B cell (primary cell): ENCODE results near the gene PITPNM3. TPM values are rescaled to one million over a fixed set of nuclear protein-coding genes. Genes with fewer than 3 reads are reported as not detected.

Source experiments
- ATAC-seq: fragments of 200-7000 bp; cut with Tn5 transposase; one replicate; pipeline ENCODE4 v1.10.0; 2021; ENCODE audit warnings: low read depth, mild to moderate bottlenecking, moderate number of reproducible peaks, moderate library complexity
- CTCF ChIA-PET: fragments of 350-600 bp; sonication (Branson Sonifier 250); formaldehyde crosslinking; loops from one replicate; lab custom pipeline; 2021; ENCODE audit warnings: antibody characterized with exemption, inconsistent platforms; lab: Charles Lee
- POLR2A ChIA-PET: fragments of 350-600 bp; sonication (Branson Sonifier 250); formaldehyde crosslinking; loops from one replicate; lab custom pipeline; 2021; ENCODE audit warnings: antibody characterized with exemption; lab: Charles Lee
- DNase-seq: peaks from one replicate; pipeline ENCODE4 v3.0.0; 2013
- H2AFZ ChIP-seq: 2 replicates; pipeline ENCODE4 v1.6.1; 2012; ENCODE audit warnings: mild to moderate bottlenecking, low read depth, low read length; ENCODE audit not compliant: insufficient read depth, poor library complexity, severe bottlenecking
- H3K27ac ChIP-seq, 2 donors: 1 replicate in 1 of 2; 2 replicates in 1 of 2; pipeline ENCODE4 v1.5.1; 2012 to 2013; ENCODE audit warnings: low read length in 2 of 2, mild to moderate bottlenecking in 2 of 2, moderate library complexity in 1 of 2
- H3K27me3 ChIP-seq, 4 experiments: fragments of 200-600 bp in 1 of 4; sonication (generic) in 1 of 4; replicated peaks in 1 of 4; 1 replicate in 2 of 4; 2 replicates in 2 of 4; pipeline versions ENCODE4 v1.6.1 to v1.7.0; 2013 to 2016; ENCODE audit warnings: low read length in 3 of 4, mild to moderate bottlenecking in 2 of 4, mixed read lengths in 1 of 4, moderate library complexity in 1 of 4; ENCODE audit not compliant: insufficient read depth in 4 of 4, control insufficient read depth in 3 of 4; ENCODE audit errors: control extremely low read depth in 1 of 4
- H3K36me3 ChIP-seq, 2 experiments: replicated peaks in 1 of 2; 1 replicate in 1 of 2; 2 replicates in 1 of 2; pipeline versions ENCODE4 v1.6.1 to v1.7.1; 2013; ENCODE audit warnings: low read length in 1 of 2; ENCODE audit not compliant: insufficient read depth in 2 of 2, control insufficient read depth in 1 of 2; ENCODE audit errors: control extremely low read depth in 1 of 2, extremely low read depth in 1 of 2
- H3K4me1 ChIP-seq, 2 donors: fragments of 200-600 bp in 1 of 2; sonication (generic) in 1 of 2; 1 replicate in 1 of 2; 2 replicates in 1 of 2; pipeline versions ENCODE4 v1.5.1 to v1.6.1; 2013 to 2017; ENCODE audit warnings: low read length in 2 of 2; ENCODE audit not compliant: control insufficient read depth in 2 of 2, insufficient read depth in 2 of 2
- H3K4me2 ChIP-seq: replicated peaks from 2 replicates; pipeline ENCODE3; 2012; ENCODE audit warnings: mild to moderate bottlenecking, low read depth, low read length; ENCODE audit not compliant: poor library complexity, severe bottlenecking
- H3K4me3 ChIP-seq, 5 experiments: fragments of 200-600 bp in 1 of 5; sonication (generic) in 1 of 5; 1 replicate in 3 of 5; 2 replicates in 2 of 5; pipeline versions ENCODE4 v1.5.1 to v1.7.0; 2011 to 2016; ENCODE audit warnings: low read length in 4 of 5, mild to moderate bottlenecking in 4 of 5, low read depth in 2 of 5, control low read depth in 1 of 5, moderate library complexity in 1 of 5; ENCODE audit not compliant: insufficient read depth in 1 of 5; ENCODE audit errors: control extremely low read depth in 1 of 5, extremely low read depth in 1 of 5
- H3K79me2 ChIP-seq: fragments of 200-600 bp; sonication (generic); one replicate; pipeline ENCODE4 v1.6.0; 2016; ENCODE audit warnings: low read length; ENCODE audit not compliant: control insufficient read depth, insufficient read depth
- H3K9ac ChIP-seq: fragments of 200-600 bp; sonication (generic); 2 replicates; pipeline ENCODE4 v1.6.1; 2017; ENCODE audit warnings: mild to moderate bottlenecking, low read length, moderate library complexity
- H3K9me3 ChIP-seq, 3 donors: one replicate each; pipeline versions ENCODE4 v1.6.1 to v1.7.1; 2013; ENCODE audit warnings: low read length in 2 of 3; ENCODE audit not compliant: control insufficient read depth in 2 of 3, insufficient read depth in 1 of 3; ENCODE audit errors: control extremely low read depth in 1 of 3
- H4K20me1 ChIP-seq: 2 replicates; pipeline ENCODE4 v1.6.0; 2012; ENCODE audit warnings: mild to moderate bottlenecking, low read length; ENCODE audit not compliant: insufficient read depth, control insufficient read depth, poor library complexity, severe bottlenecking
- H3K27ac Mint-ChIP-seq: one replicate; pipeline ENCODE4 v1.8.0; 2021; ENCODE audit warnings: mixed read lengths
- H3K27me3 Mint-ChIP-seq: one replicate; pipeline ENCODE4 v1.8.0; 2021; ENCODE audit warnings: mixed read lengths
- H3K4me1 Mint-ChIP-seq: one replicate; pipeline ENCODE4 v1.8.0; 2021; ENCODE audit warnings: mixed read lengths
- H3K4me3 Mint-ChIP-seq: one replicate; pipeline ENCODE4 v1.8.0; 2021; ENCODE audit warnings: mixed read lengths
- H3K9me3 Mint-ChIP-seq: one replicate; pipeline ENCODE4 v1.8.0; 2022; ENCODE audit warnings: mixed read lengths; ENCODE audit not compliant: insufficient read depth
- CTCF ChIP-seq: fragments of 200-600 bp; IDR thresholded peaks from one replicate; pipeline ENCODE4 v1.8.0; 2022; ENCODE audit warnings: antibody characterized with exemption, mild to moderate bottlenecking
- EZH2 ChIP-seq: IDR thresholded peaks from 2 replicates; pipeline ENCODE4 v1.6.1; 2012; ENCODE audit warnings: borderline replicate concordance, low read depth, mild to moderate bottlenecking, moderate library complexity, low read length; ENCODE audit not compliant: insufficient read depth, poor library complexity, severe bottlenecking
- WGBS: methylation state at CpG from one replicate; pipeline ENCODE4 v1.1.5; 2013; ENCODE audit warnings: missing lambda C conversion rate; ENCODE audit not compliant: insufficient coverage; 5-methylcytosine and 5-hydroxymethylcytosine counted together
- intact Hi-C: fragments of 100-400 bp; cut with micrococcal nuclease; formaldehyde crosslinking; loops from one replicate; pipeline ENCODE4 v1.10.0; 2022
- polyA plus RNA-seq: library from polyadenylated mRNA; depleted of rRNA; stranded (reverse); fragments of >200 nt; gene quantifications from 2 replicates; pipeline ENCODE4 v1.2.3, GENCODE V29; 2012
- total RNA-seq, 2 donors: library from RNA; stranded (reverse); fragments of 120-200 nt in 1 of 2; gene quantifications; 1 replicate in 1 of 2; 2 replicates in 1 of 2; pipeline versions ENCODE4 v1.2.3 to v1.2.4, GENCODE V29; 2013 to 2022

PITPNM3 gene
- total and polyA plus RNA-seq, 2 donors (not counting 1 experiment from before 2014, with no cell fraction given), result 0.31 to 0.49 TPM

GRCh38 chr17:6437956-6438355, 118.4 kb downstream of the PITPNM3 start:
- intact Hi-C loops, result loop anchor here (5.0 kb wide), 1 partner anchor 731 kb away; no protein-coding TSS in a partner anchor
- H2AFZ ChIP-seq, result no peak overlapping the region

GRCh38 chr17:6437466-6437865, 118.9 kb downstream of the PITPNM3 start:
- 43% methylated on average over 2 of the region's 4 CpGs for WGBS
- H4K20me1 ChIP-seq, result no peaks in the 10 kb centered on the region
- ATAC-seq (no peak), DNase-seq (no peak)
- H3K4me3 ChIP-seq, result no peak overlapping the region
- H3K27ac ChIP-seq, result no peak overlapping the region
- H3K27ac Mint-ChIP-seq, result no peak overlapping the region
- no peaks in the 10 kb centered on the region for H3K9me3 Mint-ChIP-seq
- peaks cover 39% of the 10 kb centered on the region for H3K27me3 Mint-ChIP-seq
- intact Hi-C loops, result loop anchor here (5.0 kb wide), 1 partner anchor 730 kb away; no protein-coding TSS in a partner anchor
- H3K4me2 ChIP-seq, result no peak overlapping the region
- H3K36me3 ChIP-seq, result no peaks in the 10 kb centered on the region
- peaks cover 0 to 15% (median 6%) of the 10 kb centered on the region in 4 experiments for H3K27me3 ChIP-seq
- POLR2A ChIA-PET, result no interaction called here
- TF ChIP-seq EZH2 (no peak), CTCF (no peak)
- H3K79me2 ChIP-seq, result no peaks in the 10 kb centered on the region
- H3K4me3 Mint-ChIP-seq, result no peak overlapping the region
- H3K4me1 Mint-ChIP-seq, result peaks cover 2% of the 10 kb centered on the region
- no peak overlapping the region for H3K9ac ChIP-seq
- CTCF ChIA-PET, result interaction anchor here (1.8 kb wide), 1 partner anchor 17 kb away, joined by 5 read pairs; no protein-coding TSS in a partner anchor
- H3K9me3 ChIP-seq, result no peaks in the 10 kb centered on the region
- no peaks in the 10 kb centered on the region for H3K4me1 ChIP-seq
- H2AFZ ChIP-seq, result no peak overlapping the region

More at GRCh38 chr17:6437956-6438355, 118.4 kb downstream of the PITPNM3 start:
- ATAC-seq (no peak), DNase-seq (no peak)
- no peak overlapping the region for H3K4me3 ChIP-seq
- ChIA-PET CTCF (interaction anchor here (0.6 kb wide), 1 partner anchor 369 kb away, joined by 3 read pairs; no protein-coding TSS in a partner anchor), POLR2A (no interaction called here)
- H3K27me3 ChIP-seq, result peaks cover 0 to 15% (median 6%) of the 10 kb centered on the region in 4 experiments
- H3K27ac Mint-ChIP-seq, result no peak overlapping the region
- no peaks in the 10 kb centered on the region for H3K36me3 ChIP-seq
- no peaks in the 10 kb centered on the region for H3K9me3 ChIP-seq
- no peaks in the 10 kb centered on the region for H3K4me1 ChIP-seq
- peaks cover 2% of the 10 kb centered on the region for H3K4me1 Mint-ChIP-seq
- no peaks in the 10 kb centered on the region for H4K20me1 ChIP-seq
- peaks cover 39% of the 10 kb centered on the region for H3K27me3 Mint-ChIP-seq
- H3K79me2 ChIP-seq, result no peaks in the 10 kb centered on the region
- H3K4me2 ChIP-seq, result no peak overlapping the region
- no peak overlapping the region for H3K9ac ChIP-seq
- no CpG with 5 or more reads among the region's 3 CpGs for WGBS
- TF ChIP-seq EZH2, result no peak
- H3K27ac ChIP-seq, result no peak overlapping the region
- no peaks in the 10 kb centered on the region for H3K9me3 Mint-ChIP-seq
- no peak overlapping the region for H3K4me3 Mint-ChIP-seq
